HUES6 (cell line): ENCODE measurements around the gene KDM7A.

Source experiments
- H3K27ac ChIP-seq: 2 replicates; pipeline ENCODE4 v1.7.0; 2013; ENCODE audit warnings: low read depth, mild to moderate bottlenecking, low read length, inconsistent platforms
- H3K27me3 ChIP-seq: 2 replicates; pipeline ENCODE4 v1.6.1; 2013; ENCODE audit warnings: low read length; ENCODE audit not compliant: control insufficient read depth, insufficient read depth
- H3K36me3 ChIP-seq: 2 replicates; pipeline ENCODE4 v1.6.1; 2013; ENCODE audit warnings: low read length; ENCODE audit not compliant: control insufficient read depth, insufficient read depth
- H3K4me1 ChIP-seq: 2 replicates; pipeline ENCODE4 v1.6.1; 2013; ENCODE audit warnings: low read length; ENCODE audit not compliant: control insufficient read depth, insufficient read depth
- H3K4me3 ChIP-seq: 2 replicates; pipeline ENCODE4 v1.5.1; 2013; ENCODE audit warnings: low read depth, low read length
- H3K9ac ChIP-seq: one replicate; pipeline ENCODE4 v1.6.1; 2013; ENCODE audit warnings: mild to moderate bottlenecking, low read length
- H3K9me3 ChIP-seq: 2 replicates; pipeline ENCODE4 v1.6.1; 2013; ENCODE audit warnings: low read depth, low read length; ENCODE audit not compliant: control insufficient read depth, insufficient read depth

Gene KDM7A

DNA sequence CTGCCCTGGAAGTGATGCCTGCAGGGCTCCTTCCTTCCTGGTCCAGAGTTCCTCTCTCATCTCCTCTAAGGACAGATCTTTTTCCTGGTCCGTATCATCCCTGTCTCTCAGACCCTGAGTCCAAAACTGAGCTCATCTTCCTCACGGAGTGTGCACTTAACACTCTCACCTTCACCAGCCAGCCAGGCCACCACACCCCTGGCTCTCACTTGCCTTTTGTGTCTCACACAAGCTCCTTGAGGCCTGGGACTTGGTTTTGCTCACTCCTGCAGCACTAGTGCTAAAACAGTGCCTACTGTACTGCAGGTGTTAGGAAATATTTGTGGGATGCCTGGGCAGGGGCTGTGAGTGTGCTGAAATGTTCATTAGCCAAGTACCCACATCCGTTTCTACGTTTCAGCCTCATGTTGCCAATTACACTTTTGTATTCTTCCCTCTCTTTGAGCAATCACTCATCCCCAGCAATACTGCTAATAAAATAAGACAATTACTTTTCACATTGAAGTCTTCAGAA, 92.6 kb downstream of the KDM7A start:
- Histone ChIP-seq H3K4me1 (no peaks in the 10 kb centered on the region), H3K27ac (no peak overlapping the region), H3K9ac (no peak overlapping the region), H3K27me3 (no peaks in the 10 kb centered on the region), H3K4me3 (no peak overlapping the region), H3K9me3 (no peaks in the 10 kb centered on the region), H3K36me3 (no peaks in the 10 kb centered on the region)

DNA sequence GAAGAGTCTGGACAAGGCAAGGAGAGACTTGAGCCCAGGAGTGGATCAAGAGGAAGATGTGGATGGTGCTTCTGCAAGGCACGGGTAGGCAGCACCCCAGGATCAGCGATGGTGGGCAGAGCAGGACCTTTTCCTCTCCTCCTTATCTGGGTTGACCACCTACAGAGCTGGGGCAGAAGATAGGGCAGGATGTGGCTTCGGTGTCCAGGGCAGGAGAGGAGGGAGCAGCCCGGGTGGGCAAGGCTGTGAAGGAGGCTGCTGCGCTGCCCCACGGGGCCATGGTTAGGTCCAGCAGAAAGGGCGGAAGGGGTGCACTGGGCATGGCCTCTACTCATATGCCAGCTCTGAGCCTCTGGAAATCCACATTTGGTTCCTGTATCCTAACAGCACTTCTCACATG, 94.0 kb downstream of the KDM7A start:
- H3K27me3 ChIP-seq = no peaks in the 10 kb centered on the region
- no peaks in the 10 kb centered on the region for H3K36me3 ChIP-seq
- H3K9ac ChIP-seq = no peak overlapping the region
- H3K4me3 ChIP-seq = no peak overlapping the region
- H3K4me1 ChIP-seq = peaks cover 7% of the 10 kb centered on the region; the same call in 1 of the 2 replicates
- H3K9me3 ChIP-seq = no peaks in the 10 kb centered on the region
- no peak overlapping the region for H3K27ac ChIP-seq

DNA sequence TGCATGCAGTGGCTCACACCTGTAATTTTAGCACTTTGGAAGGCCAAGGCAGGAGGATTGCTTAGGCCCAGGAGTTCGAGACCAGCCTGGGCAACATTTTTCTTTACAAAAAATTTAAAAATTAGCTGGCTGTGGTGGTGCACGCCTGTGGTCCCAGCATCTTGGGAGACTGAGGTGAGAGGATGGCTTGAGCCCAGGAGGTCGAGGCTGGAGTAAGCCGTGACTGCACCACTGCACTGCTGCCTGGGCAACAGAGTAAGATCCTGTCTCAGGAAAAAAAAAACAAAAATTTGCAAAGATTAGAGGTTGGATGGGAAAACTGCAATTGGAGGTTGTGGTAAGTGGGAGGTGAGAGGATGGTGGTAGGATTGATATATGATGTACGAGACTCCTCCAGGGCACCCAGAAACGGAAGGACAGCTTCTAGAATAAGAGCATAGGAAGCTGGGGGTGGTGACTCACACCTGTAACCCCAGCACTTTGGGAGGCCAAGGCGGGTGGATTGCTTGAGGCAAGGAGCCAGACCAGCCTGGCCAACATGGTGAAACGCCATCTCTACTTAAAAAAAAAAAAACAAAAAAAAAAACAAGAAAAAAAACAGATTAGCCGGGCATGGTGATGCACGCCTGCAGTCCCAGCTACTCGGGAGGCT, 94.9 kb downstream of the KDM7A start:
- no peaks in the 10 kb centered on the region for H3K36me3 ChIP-seq
- no peaks in the 10 kb centered on the region for H3K27me3 ChIP-seq
- H3K9ac ChIP-seq = no peak overlapping the region
- no peak overlapping the region for H3K4me3 ChIP-seq
- no peaks in the 10 kb centered on the region for H3K9me3 ChIP-seq
- H3K4me1 ChIP-seq = peaks cover 7% of the 10 kb centered on the region; the same call in 1 of the 2 replicates
- no peak overlapping the region for H3K27ac ChIP-seq

GRCh38 chr7:140080919-140081318, 95.9 kb downstream of the KDM7A start:
- Histone ChIP-seq H3K36me3 (no peaks in the 10 kb centered on the region), H3K27me3 (no peaks in the 10 kb centered on the region), H3K4me1 (peaks cover 7% of the 10 kb centered on the region; the same call in 1 of the 2 replicates), H3K4me3 (no peak overlapping the region), H3K9ac (no peak overlapping the region), H3K27ac (no peak overlapping the region), H3K9me3 (no peaks in the 10 kb centered on the region)

DNA sequence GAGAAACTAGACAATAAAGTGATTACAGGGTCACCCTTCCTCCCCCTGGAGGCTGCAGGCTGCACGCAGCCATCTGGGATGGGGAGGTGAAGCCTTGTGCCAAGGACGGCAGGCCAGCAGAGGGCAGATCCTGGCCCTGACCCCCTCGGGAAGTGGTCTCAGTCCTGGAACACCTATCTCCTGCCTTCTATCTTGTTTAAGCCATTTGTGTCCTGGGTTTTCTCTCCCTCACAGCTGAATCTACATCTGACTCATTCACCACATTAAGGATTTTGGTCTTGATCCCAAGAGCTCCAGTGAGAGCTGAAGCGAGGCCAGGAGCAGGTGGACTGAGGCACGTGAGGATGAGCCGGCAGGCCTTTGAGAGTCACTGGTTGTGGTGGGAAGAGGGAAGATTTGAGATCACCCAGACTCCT, 97.7 kb downstream of the KDM7A start:
- H3K4me1 ChIP-seq = peaks cover 7% of the 10 kb centered on the region; the same call in 1 of the 2 replicates
- no peaks in the 10 kb centered on the region for H3K27me3 ChIP-seq
- no peak overlapping the region for H3K27ac ChIP-seq
- no peak overlapping the region for H3K9ac ChIP-seq
- no peak overlapping the region for H3K4me3 ChIP-seq
- H3K9me3 ChIP-seq = no peaks in the 10 kb centered on the region
- no peaks in the 10 kb centered on the region for H3K36me3 ChIP-seq

DNA sequence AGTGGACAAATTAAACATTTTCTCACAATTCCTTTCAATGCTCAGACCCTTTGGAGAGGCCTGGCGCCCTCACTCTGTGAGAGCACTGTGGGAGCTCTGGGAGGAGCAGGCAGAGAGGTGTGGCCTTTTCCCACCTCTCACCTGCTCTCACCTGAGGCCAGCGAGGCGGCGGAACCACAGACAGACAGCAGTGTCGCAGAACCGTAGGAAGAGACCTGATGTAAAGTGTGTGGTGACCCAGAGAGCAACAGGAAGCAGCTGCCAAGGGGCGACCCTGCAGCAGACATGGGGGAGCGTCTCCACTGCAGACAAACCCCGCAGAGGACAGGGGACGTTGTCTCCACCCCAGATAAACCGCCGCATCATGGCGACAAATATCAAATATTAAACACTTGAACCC, 98.4 kb downstream of the KDM7A start:
- Histone ChIP-seq H3K27me3 (no peaks in the 10 kb centered on the region), H3K36me3 (no peaks in the 10 kb centered on the region), H3K4me1 (peaks cover 7% of the 10 kb centered on the region; the same call in 1 of the 2 replicates), H3K9ac (no peak overlapping the region), H3K4me3 (no peak overlapping the region), H3K27ac (no peak overlapping the region), H3K9me3 (no peaks in the 10 kb centered on the region)

- Histone ChIP-seq H3K9ac (no peak overlapping the region), H3K9me3 (no peaks in the 10 kb centered on the region), H3K27ac (no peak overlapping the region), H3K4me3 (no peak overlapping the region), H3K4me1 (peaks cover 7% of the 10 kb centered on the region; the same call in 1 of the 2 replicates), H3K36me3 (no peaks in the 10 kb centered on the region), H3K27me3 (no peaks in the 10 kb centered on the region)
These were observed 102.0 kb downstream of the KDM7A start for GRCh38 chr7:140074780-140075179.

GRCh38 chr7:140070546-140070945, 106.2 kb downstream of the KDM7A start:
- H3K27me3 ChIP-seq = no peaks in the 10 kb centered on the region
- H3K4me1 ChIP-seq = no peaks in the 10 kb centered on the region
- no peak overlapping the region for H3K4me3 ChIP-seq
- H3K9me3 ChIP-seq = peaks cover 13% of the 10 kb centered on the region
- H3K27ac ChIP-seq = no peak overlapping the region
- H3K36me3 ChIP-seq = no peaks in the 10 kb centered on the region
- no peak overlapping the region for H3K9ac ChIP-seq

DNA sequence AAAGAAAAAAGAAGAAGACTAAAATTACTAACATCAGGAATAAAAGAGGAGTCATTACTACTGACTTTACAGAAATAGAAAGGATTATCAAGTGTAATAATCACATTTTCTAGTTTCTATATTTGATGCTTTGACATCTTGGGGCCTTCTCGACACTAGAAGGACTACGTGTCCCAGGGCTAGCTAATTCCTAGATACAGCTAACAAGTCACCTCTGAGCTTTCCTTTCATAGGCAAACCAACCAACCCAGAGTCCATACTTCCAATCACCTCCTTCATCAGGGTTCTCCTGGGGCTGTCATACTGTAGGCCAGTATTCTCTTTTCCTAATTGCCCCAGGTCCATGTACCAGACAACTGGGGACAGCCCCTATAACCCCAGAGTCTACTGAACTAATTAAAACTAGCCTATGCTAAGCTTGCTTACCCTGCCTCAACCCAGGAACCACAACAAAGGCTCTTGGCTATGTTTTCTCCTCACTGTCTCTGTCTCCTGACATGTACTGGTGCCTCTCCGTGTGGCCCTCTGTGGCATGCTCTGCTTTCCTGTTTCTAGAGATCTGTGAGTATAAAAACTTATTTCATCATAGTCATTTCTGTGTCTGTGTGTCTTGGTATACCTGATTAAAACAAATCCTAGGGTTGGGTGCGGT, 107.4 kb downstream of the KDM7A start:
- H3K9me3 ChIP-seq = peaks cover 13% of the 10 kb centered on the region
- no peak overlapping the region for H3K4me3 ChIP-seq
- H3K36me3 ChIP-seq = no peaks in the 10 kb centered on the region
- no peaks in the 10 kb centered on the region for H3K4me1 ChIP-seq
- no peak overlapping the region for H3K9ac ChIP-seq
- no peaks in the 10 kb centered on the region for H3K27me3 ChIP-seq
- H3K27ac ChIP-seq = no peak overlapping the region

DNA sequence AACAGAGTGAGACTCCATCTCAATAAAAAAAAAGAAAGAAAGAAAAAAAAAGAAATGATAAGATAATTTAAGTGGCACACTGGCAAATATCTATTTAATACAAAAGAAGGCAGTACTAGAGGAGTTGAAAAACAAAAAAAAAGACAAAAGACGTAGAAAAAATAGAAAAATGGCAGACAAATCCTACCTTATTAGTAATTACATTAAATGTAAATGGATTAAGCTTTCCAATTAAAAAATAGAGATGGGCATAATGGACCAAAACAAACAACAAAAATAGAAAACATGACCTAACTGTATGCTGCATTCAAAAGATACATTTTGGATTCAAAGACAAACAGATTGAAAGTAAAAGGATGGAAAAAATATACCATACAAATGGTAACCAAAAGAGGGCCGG, 108.8 kb downstream of the KDM7A start:
- no peak overlapping the region for H3K9ac ChIP-seq
- H3K27me3 ChIP-seq = peaks cover 11% of the 10 kb centered on the region
- H3K4me3 ChIP-seq = no peak overlapping the region
- H3K9me3 ChIP-seq = peaks cover 13% of the 10 kb centered on the region
- no peaks in the 10 kb centered on the region for H3K4me1 ChIP-seq
- H3K27ac ChIP-seq = no peak overlapping the region
- no peaks in the 10 kb centered on the region for H3K36me3 ChIP-seq

DNA sequence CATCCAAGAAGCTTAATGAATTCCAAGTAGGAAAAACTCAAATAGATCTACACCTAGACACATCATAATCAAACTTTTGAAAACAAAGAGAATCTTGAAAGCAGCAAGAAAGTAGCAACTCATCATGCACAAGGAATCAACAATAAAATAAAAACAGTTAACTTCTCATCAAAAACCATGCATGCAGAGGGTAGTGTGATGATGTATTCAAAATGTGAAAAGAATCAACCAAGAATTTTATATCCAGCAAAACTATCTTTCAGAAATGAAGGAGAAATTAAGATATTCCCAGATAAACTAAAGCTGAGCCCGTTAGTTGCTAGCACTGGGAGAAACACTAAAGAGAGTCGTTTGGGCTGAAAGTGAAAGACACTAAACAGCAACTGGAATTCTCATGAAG, 109.7 kb downstream of the KDM7A start:
- Histone ChIP-seq H3K4me1 (no peaks in the 10 kb centered on the region), H3K9me3 (peaks cover 13% of the 10 kb centered on the region), H3K4me3 (no peak overlapping the region), H3K27me3 (peaks cover 21% of the 10 kb centered on the region), H3K36me3 (no peaks in the 10 kb centered on the region), H3K9ac (no peak overlapping the region), H3K27ac (no peak overlapping the region)
